GM21529 (cell line): Measurements from ENCODE around the gene ENGASE.

ENCODE experiments used
- ATAC-seq: cut with Tn5 transposase; IDR thresholded peaks from one replicate; pipeline ENCODE4 v1.9.1; 2021; ENCODE audit not compliant: unreplicated experiment

ENGASE gene

DNA sequence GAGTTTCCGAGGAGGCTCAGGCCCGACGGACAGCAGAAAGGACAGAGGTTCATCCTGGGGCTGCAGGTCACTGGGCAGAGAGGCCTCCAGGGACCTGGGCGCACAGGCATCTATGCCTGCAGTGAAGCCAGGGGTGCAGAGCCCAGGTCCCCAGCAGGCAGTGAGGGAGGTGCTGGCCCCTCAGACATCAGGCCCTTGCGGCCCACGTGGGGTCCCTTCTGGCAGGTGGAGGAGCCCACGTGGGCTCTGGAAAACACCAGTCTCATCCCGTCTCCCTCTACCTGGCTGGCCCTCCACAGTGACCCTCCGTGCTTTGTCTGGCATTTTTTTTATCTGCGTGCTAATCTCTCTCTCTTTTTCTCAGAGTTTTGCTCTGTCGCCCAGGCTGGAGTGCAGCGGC is 36.5 kb downstream of the ENGASE start:
- ATAC-seq, result no peak

DNA sequence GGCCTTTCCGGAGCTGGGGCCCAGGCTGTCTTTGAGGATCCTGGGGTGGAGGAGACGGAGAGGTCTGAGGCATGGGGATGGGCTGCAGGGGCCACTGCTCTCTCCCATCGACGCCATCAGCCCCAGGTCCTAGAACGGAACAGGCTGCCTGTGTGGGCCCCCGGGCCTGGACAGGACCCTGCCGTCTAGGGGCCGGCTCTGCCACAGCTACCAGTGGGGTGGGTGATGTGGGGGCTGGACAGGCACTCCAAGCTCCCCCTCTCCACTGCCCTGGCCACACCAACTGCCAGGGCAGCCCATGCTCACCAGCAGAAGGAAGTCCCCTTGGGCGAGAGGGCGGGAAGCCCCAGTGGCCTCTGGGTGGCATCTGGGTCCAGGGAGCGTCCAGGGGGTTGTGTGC is 37.8 kb downstream of the ENGASE start:
- no peak for ATAC-seq

DNA sequence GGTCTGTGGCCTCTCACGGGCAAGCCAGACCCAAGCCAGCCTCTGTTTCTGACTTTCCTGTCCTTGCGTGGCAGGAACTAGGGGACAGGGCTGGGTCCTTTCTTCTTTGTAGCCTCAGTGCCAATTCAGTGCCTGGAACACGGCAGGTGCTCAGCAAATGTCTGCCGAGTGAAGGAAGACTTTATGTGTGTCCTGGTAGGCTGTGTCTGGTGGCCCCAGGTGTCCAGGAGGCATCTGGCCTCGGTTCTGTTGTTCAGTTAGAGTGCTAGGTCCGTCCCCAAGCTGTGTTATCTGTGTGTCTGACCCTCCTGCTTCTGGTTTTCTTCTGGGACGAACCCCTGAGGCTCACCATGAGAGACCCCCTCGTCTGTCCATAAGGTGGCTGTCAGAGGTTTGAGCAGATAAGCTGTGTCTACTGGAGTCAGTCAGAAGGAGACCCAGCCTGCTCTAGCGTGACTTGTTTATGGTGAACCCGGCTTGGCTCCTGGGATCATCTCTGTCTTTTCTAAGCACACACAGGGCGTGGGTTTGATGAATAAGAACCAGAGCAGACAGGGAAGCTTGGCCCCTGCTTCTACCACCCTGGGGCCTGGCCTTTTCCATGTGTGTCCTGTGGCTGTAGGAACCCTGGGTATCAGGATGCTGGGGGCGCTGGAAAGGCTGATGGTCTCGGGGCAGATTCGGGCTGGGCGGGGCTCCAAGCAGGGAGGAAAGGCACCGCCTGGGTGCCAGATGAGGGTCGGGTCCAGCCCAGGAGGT is 39.3 kb downstream of the ENGASE start:
- no peak for ATAC-seq

DNA sequence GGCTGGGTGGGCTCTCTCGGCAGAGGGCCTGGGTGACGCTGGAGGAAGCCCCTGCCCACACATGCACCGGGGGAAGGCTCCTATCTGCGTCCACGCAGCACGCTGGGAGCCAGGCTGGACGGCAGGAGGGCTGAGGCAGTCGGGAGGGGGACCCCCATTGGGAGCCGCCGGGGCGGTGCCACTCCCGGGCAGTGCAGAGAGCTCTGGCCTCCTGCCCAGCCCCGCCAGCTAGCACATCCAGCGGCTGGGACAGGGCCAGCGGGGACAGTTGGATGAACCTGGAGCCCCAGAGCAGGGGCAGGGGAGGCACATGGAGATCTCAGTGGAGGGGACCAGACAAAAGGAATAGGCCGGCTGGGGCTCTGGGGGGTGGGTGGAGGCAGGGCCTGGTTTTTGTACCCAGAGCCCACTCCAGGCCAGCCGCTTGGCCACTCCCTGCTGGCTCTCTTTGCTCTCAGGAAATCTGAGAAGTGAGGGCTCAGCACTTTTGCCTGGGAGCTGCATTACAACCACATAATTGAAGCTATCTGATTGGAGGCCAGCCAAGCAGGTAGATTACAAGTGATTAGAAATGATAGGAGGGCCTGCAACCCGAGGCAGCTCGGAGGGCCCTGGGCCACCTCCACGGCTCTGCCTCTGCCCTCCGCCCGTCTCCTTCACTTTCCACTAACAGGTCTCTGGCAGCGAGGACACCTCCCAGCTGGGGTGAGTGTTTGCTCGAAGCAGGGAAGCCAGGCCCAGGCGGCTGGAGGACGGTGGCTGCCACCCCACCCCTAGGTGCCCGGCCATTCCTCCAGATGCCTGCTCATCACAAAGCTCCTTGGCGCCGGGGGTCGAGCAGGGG is 40.1 kb downstream of the ENGASE start:
- no peak for ATAC-seq

DNA sequence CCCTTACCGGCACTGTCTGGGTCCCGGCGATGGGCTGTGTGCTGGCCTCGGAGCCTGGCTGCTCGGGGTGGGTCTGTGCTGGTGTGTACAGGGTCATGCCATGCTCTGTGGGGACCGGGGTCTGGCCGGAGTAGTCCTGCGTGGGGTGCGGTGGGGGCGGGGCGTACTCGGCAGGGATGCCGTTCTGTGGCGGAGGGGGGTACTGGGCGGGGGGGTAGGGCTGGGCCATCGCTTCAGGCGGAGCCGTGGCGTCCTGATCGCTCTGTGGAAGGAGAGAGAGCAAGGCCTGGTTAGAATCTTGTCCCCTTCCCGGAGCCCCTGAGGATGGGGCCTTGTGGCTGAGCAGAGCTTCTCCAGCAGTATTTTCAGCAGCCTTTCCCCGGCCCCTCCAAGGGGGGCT is 40.9 kb downstream of the ENGASE start:
- no peak for ATAC-seq

DNA sequence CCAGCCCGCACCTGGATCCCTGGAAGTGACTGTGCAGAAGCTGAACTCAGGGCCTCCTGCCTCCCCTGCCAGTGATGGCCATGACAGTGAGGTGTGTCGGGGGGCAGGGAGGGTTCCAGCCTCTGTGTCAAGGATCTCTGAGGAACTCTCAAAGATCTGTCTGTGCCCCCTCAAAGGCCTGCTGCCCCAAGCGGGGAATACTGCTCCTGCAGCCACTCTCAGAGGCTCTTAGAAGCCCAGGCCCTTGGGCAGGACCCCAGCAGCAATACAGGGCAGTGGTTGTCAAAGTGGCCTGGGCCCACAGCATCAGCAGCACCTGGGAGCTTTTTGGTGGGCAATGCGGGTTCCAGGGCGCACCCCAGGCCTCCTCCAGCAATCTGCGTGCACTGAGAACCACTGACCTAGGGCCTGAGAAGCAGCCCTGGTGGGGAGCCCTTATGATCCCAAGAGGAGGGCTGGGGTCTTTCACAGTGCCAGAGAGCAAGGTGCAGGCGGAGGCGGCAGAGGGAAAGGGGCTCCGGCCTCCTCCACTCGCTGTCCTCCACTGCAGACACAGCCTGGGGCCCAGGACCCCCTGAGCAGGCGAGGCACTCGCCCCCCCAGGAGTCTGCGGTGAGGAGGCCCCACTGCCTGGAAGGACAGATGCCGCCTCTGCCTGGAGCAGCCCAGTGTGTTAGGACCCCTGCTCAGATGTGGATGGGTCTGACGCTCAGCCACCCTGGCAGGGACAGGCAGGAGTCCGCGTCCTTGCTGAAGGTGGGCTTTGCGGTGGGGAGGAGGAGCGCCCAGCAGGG is 42.1 kb downstream of the ENGASE start:
- no peak for ATAC-seq

DNA sequence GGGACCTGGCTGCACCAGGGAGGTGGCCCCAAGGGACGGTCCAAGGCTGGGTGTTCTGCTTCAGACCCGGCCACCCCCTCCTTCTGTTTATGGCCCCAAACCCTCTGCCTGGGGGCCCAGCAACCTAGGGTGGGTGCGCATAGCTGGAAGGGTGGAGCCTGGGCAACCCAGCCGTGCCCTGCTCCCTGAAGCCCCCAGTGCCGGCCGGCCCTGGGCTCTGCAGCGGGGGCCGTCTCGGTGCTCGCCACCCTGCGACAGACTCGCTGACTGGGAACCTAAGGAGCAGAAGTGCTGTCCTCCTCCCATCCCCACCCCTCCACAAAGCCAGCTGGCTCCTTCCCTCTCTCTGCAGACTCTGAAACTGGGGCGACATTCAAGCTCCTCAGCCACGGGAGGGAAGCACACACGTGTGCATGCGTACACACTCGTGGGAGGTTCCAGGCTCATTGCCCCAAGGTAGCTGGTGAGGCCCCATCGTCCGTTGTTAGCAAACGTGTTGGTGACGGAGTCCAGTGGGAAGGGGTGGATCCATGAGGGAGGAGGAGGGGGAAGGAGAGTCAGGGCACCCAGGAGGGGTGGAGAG is 43.4 kb downstream of the ENGASE start:
- no peak for ATAC-seq

DNA sequence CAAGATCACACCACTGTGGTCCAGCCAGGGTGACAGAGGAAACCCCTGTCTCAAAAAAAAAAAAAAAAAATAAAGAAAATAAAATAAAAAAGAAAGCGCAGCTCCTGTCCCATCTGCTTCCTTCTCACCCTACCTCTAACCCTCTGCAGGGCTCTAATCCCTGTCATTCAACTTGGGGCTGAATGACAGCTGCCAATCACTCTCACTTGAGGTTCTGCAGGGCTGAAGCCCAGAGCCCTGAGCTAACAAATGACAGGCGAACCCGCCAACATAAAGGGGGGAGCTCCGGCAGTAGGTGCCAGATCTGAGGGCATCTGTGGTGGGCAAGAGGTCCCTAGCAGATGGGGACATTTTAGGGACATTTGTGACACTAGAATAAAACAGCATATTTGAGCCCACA is 44.3 kb downstream of the ENGASE start:
- no peak for ATAC-seq

DNA sequence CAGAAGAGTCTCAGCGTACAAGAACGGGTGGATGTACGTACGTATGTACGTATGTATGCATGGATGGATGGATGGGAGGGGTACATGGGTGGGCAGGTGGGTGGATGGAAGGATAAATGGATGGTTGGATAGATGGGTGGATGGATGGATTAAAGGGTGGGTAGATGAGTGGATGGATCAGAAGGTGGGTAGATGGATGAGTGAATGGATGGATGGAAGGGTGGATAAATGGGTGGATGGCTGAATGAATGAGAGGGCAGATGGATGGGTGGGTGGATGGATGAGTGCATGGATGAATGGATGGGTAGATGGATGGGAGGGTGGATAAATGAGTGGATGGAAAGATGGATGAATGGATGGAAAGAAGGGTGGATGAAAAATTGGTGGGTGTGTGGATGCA is 45.6 kb downstream of the ENGASE start:
- ATAC-seq, result no peak

DNA sequence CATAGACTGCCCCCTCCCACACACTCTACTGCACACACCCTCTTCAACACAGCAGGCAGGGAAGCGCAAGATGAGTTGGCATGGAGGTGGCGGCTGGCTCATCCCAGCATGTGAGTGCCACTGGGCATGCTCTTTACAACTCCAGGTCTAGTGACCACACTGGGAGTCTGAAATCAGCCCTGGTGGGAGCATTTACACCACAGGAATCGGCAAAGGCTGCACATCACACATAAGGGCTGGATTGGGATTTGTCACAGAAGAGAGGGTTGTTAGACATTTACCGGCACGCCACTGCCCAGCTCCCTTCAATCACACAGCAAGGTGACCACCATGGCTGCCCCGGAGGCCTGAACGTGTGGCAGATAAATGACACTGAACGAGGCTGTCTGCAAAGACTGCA is 49.4 kb downstream of the ENGASE start:
- ATAC-seq, result no peak

DNA sequence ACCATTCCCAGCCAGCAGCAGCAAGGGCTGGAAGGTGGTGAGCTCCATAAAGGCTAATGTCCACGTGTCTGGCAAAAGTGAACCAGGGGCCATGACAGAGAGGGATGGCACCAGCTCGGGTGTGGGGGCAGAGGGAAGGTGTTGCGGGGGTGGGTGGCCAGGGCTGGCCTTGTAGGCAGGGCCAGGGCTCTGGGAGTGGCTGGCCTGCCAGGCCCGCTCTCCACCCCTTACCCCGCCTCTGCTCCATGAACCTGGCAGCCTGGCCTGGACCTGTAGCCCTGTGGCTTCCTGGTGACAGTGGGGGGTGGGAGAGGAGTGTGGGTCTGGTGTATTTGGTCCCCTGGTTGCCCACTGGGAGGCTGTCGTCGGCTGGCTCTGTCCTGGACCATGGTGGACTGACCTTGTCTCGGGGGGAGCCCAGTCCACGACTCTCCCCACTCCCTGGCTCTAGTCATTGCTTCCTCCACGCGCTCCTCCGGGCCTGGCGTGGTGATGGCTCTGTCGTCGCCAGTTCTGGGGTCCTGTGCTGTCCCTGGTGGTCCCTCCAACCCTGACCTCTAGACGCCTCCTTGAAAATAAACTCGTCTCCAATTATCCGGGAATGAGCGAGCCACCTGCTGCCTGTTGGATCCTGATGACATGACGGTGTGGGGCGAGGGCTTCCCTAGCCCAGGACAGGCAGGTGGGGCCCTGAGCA is 50.0 kb downstream of the ENGASE start:
- no peak for ATAC-seq

DNA sequence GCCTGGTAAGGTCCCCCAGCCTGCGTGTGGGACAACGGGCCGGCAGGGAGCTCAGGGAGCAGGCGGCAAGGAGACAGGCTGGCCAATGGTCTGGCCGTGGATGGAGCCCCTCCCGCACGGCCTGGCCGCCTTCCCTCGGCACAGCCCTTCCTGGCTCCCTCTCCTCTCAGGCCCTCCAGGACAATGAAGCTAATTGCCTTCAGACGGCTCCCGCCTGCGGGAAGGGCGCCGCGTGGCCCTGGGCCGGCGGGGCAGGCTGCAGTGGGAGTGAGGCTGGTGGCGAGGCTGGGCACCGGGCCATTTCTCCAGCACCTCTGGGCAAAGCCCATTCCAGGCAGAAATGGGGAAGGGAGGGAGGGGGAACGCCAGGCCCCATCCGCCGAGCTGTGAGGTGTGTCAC is 50.9 kb downstream of the ENGASE start:
- ATAC-seq, result no peak

DNA sequence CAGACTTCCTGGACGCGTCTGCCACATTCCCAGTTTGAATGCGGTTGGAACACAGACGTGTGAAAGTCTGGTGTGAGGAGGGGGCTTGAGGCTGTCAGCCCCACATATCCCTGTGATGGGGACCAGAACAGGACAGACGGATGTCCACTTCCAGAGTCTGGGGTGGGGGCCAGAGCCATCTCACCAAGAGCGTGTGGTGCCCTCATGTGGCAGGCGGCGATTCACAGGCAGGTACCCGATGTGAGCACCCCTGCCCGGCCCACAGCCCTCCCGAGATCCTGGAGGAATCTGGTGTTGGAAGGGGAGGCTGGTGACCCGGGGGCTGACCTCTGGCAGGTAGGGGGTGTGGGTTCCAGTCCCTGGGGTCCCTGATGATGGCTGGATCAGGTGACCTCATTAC is 51.5 kb downstream of the ENGASE start:
- ATAC-seq, result no peak

DNA sequence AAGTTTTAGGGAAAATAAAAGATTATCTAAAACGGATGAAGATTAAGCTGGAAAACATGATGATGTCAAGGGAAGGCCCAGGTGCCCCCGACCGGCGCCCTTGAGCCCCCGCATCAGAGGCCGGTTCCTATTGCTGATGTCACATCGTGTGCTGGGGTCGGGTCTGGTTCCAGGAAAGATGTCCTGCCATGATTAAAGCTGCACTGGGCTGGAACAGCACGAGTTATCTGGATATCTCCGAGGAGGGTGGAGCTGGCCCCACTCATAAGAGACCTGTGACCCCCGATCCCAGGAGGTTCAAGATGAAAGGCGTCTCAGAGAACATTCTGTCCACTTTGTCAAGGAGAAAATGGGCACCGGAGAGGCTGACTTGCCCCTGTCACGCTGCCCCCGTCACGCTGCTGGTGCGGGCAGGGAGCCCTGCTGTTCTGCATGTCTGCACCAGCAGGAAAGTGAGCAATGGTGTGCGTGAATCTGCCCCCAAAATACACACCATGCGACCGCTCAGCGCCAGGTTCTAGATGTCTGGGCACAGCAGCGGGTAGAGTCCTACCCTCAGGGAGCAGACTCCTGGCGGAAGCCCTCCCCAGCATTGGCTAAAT is 53.0 kb downstream of the ENGASE start:
- ATAC-seq, result no peak

DNA sequence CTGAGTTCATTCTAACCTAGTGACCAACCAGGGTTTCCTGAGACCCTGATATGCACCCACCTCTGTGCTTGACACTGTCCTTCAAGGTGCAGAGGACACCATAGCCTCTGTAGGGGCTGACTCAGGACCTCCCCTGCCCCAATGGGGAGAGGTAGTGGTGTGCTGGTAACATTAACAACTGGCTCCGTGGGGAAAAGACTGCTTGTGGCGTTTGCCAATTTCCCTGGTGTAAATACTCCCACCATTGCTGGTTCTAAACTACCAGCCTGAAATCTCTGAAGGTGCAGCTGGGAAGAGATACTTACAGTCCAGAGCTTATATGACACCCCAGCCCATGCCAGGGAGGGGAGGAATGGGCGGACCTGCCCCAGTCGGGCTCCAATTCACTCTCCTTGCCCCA is 54.9 kb downstream of the ENGASE start:
- no peak for ATAC-seq

DNA sequence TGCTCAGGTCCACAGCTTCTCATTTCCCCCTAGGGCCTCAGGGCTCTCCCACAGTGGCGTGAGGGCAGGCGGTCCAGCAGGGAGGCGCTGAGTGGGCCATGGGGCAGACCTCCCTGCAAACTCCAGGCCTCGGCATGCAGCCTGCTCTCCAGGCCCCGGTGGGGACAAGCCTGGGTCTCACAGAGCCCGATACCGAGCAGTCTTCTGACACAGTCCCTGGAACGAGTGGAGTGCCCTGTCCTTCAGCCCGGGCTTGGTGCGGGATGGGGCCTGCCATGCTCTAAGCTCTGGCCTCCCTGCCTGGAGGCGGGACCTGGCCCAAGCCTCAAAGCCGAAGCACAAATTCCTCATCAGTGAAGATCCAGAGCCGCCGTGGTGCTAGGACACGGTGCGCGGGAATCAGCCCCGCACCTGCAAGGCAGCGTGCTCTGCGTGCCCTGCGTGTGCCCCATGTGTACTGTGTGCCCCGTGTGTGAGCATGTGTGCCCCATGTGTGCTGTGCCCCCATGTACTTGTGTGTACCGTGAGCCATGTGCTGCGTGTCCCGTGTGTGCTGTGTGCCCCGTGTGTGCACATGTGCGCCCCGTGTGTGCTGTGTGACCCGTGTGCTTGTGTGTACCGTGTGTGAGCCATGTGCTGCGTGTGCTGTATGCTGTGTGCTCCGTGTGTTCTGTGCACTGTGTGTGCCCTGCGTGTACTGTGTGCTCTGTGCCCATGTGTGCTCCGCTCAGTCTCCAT is 56.1 kb downstream of the ENGASE start:
- ATAC-seq, result no peak

DNA sequence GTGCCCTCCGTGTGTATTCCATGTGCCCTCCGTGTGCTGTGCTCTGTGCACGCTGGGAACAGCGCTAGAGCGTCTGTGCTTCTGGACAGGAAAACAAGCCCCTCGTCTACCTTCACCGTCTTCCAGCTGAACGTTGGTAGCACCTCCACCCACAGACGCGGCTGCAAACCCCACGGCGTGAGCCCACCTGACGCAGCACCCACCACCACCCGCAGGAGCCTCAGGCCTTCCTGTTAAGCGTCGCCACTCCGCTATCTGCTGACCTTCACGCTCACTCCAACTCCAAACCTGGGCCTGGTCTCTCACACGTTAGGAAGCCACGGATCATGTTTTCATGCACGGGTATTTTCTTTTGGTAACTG is 56.6 kb downstream of the ENGASE start:
- ATAC-seq, result no peak

DNA sequence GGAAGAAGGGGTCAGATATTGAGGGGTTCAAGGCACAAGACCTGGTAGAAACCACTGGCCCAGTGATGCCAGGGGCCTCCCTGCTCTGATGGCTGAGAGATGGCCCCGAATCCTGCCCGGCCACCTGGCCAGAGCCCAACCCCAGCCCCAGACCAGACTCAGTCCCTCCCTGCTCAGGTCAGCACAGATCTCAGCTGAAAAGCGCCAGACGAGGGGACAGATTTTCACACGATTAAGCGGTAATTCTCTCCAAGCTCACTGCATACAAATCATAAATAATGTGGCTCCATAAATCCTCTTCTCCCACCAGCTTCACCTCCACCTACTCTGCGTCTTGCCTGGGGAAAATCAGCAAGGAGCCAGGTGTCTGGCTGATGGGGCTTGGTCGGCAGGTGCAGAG is 57.1 kb downstream of the ENGASE start:
- ATAC-seq, result no peak

DNA sequence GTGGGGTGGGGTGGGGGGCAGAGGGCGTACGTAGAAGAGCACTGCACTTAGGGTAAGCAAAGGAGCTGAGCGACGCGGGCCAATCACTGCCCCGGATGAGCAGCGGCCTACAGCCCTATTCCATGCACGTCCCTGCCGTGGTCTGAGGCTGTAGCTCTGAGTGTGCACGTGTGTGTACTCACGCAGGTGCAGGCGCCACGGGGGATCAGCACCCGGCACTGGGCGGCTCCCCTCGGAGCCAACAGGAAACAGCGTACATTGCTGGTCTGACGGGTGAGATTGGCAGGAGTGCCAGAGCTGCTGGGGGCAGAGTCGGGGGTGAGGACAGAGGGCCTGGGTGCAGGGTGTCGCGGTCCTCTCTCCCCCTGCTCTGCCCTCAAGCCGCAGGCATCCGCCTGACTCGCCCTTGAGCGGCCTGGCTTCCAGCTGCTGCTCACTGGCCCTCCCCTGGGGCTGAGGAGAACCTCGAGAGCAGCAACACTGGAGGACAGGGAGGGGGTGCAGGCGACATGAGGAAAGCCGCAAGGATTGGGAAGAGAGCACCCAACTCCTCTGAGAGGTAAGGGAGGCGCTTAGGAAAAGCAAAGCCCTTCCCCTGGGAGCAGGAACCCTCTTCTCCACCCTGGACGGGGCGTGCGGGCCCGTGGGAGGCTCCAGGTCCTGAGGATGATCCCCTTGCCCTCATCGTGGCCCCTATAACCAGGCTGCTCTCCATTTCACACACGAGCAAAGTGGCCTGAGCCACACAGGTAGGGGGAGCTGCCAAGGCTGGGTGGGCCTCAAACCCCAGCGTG is 57.8 kb downstream of the ENGASE start:
- ATAC-seq, result no peak
